ENCODE results near the gene ERVW-1.
"Not testable (repeated sequence)": the region's sequence is repeated elsewhere in the genome, so short reads cannot be mapped to it uniquely, and the experiment has no call there.

The ERVW-1 gene

GRCh38 chr7:92473989-92474388 lies 3.8 kb downstream of the ERVW-1 start:
- DNase-seq (ENCODE audit: low read depth, low spot score) = peak; percentile 37

GRCh38 chr7:92468589-92468988 lies 9.2 kb downstream of the ERVW-1 start:
- DNase-seq (ENCODE audit: low read depth, low spot score) = not testable (repeated sequence)

- DNase-seq (ENCODE audit: low read depth, low spot score) = no peak
Observed at GRCh38 chr7:92466682-92467081, 11.1 kb downstream of the ERVW-1 start.

- DNase-seq (ENCODE audit: low read depth, low spot score) = peak; percentile 66
Observed at GRCh38 chr7:92464515-92464914, 13.2 kb downstream of the ERVW-1 start.

GRCh38 chr7:92462560-92462959 lies 15.2 kb downstream of the ERVW-1 start:
- no peak for DNase-seq (ENCODE audit: low read depth, low spot score)

GRCh38 chr7:92461027-92462003 lies 16.4 kb downstream of the ERVW-1 start:
- DNase-seq (ENCODE audit: low read depth, low spot score) = peak; percentile 45

GRCh38 chr7:92460510-92460909 lies 17.2 kb downstream of the ERVW-1 start:
- no peak for DNase-seq (ENCODE audit: low read depth, low spot score)

- no peak for DNase-seq (ENCODE audit: low read depth, low spot score)
Observed at GRCh38 chr7:92460109-92460508, 17.6 kb downstream of the ERVW-1 start.

GRCh38 chr7:92456236-92456635 lies 21.5 kb downstream of the ERVW-1 start:
- DNase-seq (ENCODE audit: low read depth, low spot score) = no peak

- no peak for DNase-seq (ENCODE audit: low read depth, low spot score)
Observed at GRCh38 chr7:92451645-92452044, 26.1 kb downstream of the ERVW-1 start.

- peak; percentile 61 for DNase-seq (ENCODE audit: low read depth, low spot score)
Observed at GRCh38 chr7:92448205-92448747, 29.5 kb downstream of the ERVW-1 start.

- peak; percentile 98 for DNase-seq (ENCODE audit: low read depth, low spot score)
Observed at GRCh38 chr7:92447345-92448204, 30.2 kb downstream of the ERVW-1 start, which contains the start of gene GATAD1. TSS of gene GATAD1 (plus strand) at chr7:92447482. CDS start at chr7:92447730, 248 bp downstream.

- DNase-seq (ENCODE audit: low read depth, low spot score) = no peak
Observed at GRCh38 chr7:92446869-92447344, 30.8 kb downstream of the ERVW-1 start.

GRCh38 chr7:92442720-92443119 lies 35.0 kb downstream of the ERVW-1 start:
- DNase-seq (ENCODE audit: low read depth, low spot score) = not testable (repeated sequence)

GRCh38 chr7:92437956-92438491 lies 39.7 kb downstream of the ERVW-1 start:
- DNase-seq (ENCODE audit: low read depth, low spot score) = peak; percentile 44

GRCh38 chr7:92436612-92437445 lies 40.9 kb downstream of the ERVW-1 start:
- peak; percentile 30 for DNase-seq (ENCODE audit: low read depth, low spot score)

GRCh38 chr7:92435542-92435941 lies 42.2 kb downstream of the ERVW-1 start:
- no peak for DNase-seq (ENCODE audit: low read depth, low spot score)

- no peak for DNase-seq (ENCODE audit: low read depth, low spot score)
Observed at GRCh38 chr7:92433019-92433418, 44.7 kb downstream of the ERVW-1 start.

GRCh38 chr7:92432299-92432946 lies 45.3 kb downstream of the ERVW-1 start:
- DNase-seq (ENCODE audit: low read depth, low spot score) = peak; percentile 58

- DNase-seq (ENCODE audit: low read depth, low spot score) = no peak
Observed at GRCh38 chr7:92427193-92427592, 50.6 kb downstream of the ERVW-1 start.
